OCI-M2 (cell line): Measurements from ENCODE around the gene DUSP16.

Source experiments
- DNase-seq: peaks from one replicate; lab custom pipeline; 2025; ENCODE audit not compliant: unreplicated experiment; lab: John Stamatoyannopoulos, UW

Gene DUSP16

DNA sequence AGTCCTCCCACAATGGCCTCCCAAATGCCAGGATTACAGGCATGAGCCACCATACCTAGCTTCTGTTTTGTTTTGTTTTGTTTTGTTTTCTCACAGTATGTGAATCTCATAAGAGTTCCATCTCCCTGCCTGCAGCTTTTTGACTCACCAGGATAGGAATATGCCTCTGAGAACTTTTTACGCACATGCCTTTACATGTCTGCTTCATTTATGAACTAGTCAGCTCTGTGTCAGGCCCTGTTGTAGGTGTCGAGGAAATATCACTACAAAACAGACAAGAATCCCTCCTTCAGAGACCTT, 116.8 kb downstream of the DUSP16 start:
- DNase-seq, result no peak

DNA sequence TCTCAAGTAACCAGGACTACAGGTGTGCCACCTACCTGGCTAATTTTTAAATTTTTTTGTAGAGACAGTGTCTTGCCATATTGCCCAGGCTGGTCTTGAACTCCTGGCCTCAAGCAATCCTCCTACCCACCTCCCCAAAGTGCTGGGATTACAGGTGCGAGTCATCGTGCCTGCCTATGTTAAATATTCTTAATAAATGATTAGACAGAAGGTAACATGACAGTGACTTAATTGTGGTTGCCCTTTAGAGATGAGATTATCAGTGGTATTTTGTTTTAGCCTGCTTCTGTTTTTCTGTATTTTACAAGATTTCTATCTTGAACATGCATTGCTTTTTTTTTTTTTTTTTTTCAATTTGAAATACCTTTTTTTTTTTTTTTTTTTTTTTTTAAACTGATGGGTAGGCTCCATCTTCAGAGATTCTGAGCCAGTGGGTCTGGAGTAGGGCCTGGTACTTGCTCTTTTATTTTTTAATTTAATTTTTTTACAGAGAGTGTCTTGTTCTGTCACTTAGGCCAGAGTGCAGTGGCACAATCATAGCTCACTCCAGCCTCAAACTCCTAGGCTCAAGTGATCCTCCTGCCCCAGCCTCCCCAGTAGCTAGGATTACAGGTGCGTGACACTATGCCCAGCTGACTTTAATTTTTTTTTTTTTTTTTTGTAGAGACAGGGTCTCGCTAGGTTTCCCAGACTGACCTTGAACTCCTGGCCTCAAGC, 117.3 kb downstream of the DUSP16 start:
- no peak for DNase-seq

DNA sequence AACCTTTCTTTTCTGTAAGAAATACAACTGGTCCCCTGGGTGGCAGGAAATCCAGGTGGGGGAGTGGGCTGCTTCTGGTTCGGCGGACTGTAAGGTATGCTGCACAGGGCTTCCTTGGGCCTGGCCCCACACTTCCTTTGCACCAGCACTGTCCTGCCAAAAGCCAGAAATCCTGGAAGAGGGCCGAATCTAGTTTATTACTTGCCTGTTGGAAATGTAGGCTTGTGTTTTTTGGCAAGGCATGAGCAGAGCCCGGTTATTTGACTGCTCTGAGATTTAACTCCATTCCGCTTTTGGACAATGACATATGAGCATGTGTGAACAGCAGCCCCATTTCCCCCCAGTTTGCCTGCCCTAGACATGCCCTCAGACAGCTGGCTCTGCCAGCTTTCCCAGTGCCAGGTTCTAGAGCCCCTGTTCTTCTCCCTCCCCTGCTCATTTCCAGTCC, 119.2 kb downstream of the DUSP16 start:
- DNase-seq, result no peak

DNA sequence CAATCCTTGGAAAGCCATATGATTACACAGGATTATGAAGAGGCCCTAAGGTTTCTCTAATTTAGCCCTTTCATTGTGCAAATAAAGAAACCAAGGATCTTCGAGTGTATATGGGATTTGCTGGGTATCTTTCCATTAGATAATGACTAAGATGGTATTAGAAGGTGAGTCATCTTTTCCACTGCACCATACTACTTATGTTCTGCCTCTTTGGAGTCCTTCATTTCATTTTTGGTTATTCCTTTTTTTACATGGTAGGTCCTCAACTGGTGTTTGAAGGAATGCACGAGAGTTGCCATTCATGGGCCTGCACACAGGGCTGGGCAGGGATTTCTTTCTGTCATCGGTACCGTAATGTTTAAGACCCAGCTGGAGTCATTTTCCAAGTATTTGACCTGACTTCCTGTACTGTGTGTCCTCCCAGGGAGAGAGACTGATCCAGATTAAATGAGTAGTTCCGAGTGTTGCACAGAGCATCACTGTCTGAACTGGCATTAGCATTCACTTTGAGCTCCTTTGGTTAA, 120.1 kb downstream of the DUSP16 start:
- DNase-seq, result no peak

DNA sequence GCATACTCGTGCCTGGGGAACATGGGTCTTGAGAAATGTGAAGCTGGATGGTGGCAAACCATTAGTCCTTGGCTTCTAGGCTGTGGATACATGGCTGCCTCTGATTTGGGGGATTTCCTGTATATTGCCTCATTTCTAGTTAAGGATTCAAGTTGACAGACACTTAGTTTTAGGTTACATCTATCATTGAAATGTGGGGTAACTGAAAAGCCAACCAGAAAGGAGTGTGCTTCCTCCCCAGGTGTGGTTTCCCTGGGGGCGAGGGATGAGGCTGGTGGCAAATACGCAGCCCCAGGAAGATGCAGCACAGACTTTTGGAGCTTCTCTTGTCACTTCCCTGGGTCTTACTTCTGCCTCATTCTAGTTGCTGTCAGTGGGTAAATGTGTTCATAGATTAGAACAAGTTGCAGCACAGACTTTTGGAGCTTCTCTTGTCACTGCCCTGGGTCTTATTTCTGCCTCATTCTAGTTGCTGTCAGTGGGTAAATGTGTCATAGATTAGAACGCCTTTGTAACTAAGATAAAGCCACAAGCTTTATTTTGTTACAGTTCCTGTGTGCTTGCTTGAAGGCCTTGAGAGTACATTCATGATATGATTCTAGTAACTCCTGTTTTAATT, 120.7 kb downstream of the DUSP16 start:
- DNase-seq, result peak; percentile 36

DNA sequence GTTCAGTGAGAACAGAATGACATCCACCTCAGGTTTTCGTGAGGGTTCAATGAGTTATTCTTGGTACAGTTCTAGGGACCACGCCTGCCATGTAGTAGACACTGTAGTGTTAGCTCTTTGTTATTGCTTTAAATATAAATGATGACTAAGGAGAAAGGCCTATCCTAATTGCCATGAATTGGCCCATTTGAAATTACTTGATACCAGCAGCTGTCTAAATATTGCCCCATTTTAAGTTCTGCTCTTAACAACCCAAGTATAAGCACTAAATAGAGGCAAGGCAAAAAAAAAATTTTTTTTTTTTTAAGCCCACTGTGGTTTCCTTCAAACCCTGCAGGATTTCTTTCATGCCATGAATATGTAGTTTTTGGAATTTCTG, 121.2 kb downstream of the DUSP16 start:
- DNase-seq, result no peak

DNA sequence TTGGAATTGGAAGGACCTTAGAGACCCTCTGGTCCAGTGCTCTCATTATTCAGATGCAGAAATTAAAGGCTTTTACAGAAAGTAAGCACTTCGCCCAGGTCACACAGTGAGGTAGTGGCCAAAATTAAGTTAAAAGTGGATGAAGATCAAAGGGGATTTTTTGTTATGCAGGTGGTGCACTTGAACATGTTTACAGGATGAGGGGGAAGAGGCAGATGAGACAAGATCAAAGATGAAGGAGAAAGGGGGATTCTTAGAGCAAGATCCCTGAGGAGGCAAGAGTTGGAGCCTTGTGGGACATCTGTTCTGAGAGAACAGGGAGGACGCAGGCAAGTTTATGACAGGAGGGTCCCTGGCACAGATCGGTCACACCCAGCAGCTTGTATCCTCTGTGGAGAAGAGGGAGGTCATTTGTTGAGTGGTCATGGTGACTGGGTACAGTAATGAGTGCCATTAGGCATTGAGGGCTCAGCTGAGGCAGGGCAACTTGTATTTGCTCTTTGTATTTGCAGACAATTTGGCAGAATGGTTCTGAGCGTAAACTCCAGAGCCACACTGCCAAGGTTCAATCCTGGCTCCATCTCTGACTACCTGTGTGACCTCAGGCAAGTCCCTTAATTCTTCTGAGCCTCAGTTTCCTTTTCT, 121.8 kb downstream of the DUSP16 start:
- no peak for DNase-seq

DNA sequence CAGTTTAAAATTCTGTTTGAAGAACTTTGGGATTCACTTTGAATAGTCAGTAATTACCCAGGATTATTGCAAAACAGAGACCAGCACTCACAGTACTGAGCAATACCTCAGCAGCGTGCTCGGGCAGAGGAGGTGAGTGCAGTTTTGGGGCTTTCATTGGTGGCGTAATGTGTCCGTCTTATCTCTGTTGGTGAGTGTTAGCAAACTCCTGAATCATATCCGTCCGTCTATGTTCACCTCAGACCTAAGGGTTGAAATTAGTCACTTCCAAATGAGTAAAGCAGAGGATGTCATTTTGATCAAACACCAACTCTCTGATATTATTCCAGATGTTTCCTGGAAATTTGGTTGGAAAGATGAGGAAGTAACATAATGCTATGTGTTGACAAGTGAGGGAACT, 123.0 kb downstream of the DUSP16 start:
- DNase-seq, result no peak

DNA sequence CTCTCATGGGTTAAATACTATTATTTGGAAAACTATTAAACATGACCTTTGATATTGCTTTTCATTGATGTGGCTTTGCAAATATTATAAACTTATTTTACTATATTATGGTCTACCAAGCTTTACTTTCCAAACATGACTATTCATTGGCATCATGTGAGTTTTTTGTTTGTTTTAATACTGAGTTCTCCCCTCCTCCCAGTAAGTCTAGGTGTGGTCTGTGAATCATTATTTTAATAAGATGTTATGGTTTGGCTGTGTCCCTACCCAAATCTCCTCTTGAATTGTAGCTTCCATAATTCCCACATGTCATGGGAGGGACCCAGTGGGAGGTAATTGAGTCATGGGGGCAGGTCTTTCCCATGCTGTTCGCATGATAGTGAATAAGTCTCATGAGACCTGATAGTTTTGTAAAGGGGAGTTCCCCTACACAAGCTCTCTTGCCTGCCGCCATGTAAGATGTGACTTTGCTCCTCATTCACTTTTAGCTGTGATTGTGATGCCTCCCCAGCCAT, 125.8 kb downstream of the DUSP16 start:
- no peak for DNase-seq

DNA sequence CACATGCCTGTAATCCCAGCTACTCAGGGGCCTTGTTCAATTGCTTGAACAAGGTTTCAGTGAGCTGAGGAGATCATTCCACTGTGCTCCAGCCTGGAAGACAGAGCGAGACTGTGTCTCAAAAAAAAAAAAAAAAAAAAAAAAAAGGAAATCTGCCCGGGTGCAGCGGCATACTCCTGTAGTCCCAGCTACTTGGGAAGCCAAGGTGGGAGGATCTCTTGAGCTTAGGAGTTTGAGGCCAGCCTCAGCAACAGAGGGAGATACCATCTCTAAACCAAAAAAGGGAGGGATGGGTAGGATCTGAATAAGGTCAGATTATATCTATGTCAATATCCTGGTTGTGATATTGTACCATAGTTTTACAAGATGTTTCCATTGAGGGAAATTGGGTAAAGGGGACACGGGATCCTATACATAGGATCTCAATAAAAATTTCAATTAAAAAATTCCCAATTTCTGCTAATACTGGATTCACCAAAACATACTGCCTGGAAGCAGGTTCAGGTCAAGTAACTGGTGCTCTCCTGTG, 129.4 kb downstream of the DUSP16 start:
- no peak for DNase-seq

DNA sequence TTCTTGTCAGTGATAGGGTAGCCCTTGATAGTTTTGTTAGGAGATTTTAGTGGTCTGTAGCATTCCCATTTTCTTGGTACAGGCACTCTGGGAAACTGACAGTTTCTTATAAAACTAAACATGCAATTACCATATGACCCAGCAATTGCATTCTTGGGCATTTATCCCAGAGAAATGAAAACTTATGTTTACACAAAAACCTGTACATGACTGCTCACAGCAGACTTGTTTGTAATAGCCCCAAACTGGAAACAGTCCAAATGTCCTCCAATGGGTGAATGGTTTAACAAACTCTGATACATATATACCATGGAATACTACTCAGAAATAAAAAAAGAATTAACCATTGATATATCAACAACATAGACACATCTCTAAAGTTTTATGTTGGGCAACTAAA, 130.3 kb downstream of the DUSP16 start:
- no peak for DNase-seq

DNA sequence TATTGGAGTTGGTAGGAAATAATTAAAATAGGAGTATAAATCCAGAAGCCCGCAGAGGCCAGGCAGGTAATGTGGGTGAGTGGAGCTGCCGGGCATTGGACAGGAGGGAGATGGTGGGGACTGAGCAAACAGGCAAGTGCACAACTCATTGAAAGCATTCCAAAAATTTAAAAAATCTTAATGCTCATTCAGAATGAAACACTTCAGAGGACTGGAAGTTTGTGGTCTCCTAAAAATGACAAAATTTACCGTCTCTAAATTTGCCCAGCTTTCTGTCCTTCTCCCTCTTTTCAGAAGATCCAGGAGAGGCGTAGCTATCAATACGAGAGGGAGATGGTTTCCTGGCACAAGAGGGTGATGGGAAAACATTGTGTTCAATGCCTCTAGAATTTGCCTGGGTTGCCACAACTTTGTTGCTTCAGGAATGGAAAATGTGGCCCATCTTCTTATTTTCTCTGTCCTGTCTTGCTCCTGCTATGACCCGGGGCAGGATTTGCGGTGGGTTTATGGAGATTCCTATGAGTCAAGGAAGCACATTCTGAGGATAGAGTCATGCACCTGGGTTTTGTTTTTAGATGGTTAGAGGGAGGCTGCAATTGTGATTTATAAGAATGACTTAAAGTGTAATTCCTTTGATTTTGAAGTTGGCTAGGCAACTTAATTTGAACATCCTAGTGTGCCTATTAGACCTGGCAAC, 133.6 kb downstream of the DUSP16 start:
- DNase-seq, result no peak

DNA sequence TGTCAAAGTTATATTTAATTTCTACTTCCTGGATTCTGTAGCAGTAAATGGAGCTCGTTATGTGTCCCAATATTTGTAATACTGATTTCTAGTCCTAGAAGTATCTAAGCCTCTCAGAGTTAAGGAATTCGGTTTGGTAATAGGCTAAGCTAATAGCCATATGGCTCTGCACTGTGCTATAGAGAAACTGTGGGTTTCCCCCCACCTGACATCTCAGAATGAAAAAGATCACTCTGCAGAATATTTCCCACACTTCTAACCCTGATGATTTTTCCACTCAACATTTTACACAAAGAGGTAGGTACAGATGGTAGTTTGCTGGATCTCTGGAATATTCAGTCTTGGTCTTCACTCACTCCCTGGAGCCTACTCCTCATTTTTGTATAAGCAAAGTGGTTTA, 134.6 kb downstream of the DUSP16 start:
- DNase-seq, result no peak

DNA sequence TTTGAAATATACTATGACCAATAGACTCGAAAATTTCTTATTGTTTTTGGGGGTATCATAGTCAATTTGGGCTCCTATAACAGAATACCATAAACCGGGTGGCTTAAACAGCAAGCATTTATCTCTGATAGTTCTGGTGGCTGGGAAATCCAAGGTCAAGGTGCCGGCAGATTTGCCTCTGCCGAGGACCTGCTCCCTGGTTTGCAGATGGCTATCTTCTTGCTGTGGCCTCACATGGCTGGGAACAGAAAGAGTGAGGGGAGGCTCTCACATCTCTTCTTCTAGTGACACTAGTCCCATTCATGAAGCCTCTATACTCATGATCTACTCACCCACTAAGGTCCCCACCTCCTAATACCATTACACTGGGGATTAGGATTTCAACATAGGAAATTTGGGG, 135.1 kb downstream of the DUSP16 start:
- DNase-seq, result no peak

DNA sequence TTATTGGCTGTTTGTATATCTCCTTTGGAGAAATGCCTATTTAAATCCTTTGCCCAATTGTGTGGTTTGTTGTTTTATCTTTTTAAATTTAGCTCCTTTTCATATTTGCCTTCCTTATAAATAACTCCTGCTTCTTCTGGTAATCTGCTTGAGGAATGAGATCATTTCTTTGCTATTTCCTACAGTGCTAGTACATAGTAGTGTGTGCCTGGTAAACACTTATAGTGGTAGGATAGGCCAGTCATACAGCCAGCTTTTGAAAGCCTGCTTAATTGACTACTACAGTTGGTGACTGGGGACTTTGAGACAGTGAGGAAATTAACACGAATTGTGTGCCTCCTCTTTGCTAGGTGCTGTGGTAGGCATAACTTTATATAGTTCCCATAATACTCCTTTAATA, 137.0 kb downstream of the DUSP16 start:
- no peak for DNase-seq

DNA sequence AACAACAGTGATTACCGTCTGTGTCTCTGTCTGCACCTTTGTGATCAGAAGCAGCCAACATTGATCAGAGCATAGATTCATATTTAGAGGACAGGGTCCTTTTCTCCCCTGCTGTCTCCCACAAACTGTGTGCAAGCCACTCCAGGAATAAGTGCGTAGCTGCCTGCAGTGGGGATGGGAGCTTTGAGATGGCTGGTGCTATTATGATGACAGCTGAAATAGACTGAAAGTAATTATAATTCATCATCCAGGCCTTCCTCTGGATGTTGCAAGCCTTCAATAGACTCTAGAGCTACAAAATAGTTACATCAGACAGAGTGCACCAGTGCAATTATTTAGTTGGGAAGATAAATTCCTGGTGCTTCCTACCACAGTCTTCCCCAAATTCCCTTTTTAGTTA, 137.7 kb downstream of the DUSP16 start:
- no peak for DNase-seq
